Body of pancreas (tissue), 4 donors: ENCODE measurements around the gene MID1.

Experiments
- POLR2A ChIP-seq, 3 donors: fragments of 450-650 bp; IDR thresholded peaks; one replicate each; pipeline ENCODE4 v1.6.1; 2016; ENCODE audit warnings: antibody characterized with exemption in 3 of 3, mild to moderate bottlenecking in 2 of 3
- TF ChIP-seq, protein P1 (sequence below), 7 experiments: fragments of 450-650 bp in 4 of 7; fragments of 200-600 bp in 3 of 7; sonication (generic) in 3 of 7; IDR thresholded peaks; one replicate each; pipeline ENCODE4 v1.5.1; 2016 to 2019; ENCODE audit warnings: antibody characterized with exemption in 7 of 7

GRCh38 chrX:10444204-10444603 is 176.2 kb downstream of the MID1 start:
- TF ChIP-seq, protein P1, sequence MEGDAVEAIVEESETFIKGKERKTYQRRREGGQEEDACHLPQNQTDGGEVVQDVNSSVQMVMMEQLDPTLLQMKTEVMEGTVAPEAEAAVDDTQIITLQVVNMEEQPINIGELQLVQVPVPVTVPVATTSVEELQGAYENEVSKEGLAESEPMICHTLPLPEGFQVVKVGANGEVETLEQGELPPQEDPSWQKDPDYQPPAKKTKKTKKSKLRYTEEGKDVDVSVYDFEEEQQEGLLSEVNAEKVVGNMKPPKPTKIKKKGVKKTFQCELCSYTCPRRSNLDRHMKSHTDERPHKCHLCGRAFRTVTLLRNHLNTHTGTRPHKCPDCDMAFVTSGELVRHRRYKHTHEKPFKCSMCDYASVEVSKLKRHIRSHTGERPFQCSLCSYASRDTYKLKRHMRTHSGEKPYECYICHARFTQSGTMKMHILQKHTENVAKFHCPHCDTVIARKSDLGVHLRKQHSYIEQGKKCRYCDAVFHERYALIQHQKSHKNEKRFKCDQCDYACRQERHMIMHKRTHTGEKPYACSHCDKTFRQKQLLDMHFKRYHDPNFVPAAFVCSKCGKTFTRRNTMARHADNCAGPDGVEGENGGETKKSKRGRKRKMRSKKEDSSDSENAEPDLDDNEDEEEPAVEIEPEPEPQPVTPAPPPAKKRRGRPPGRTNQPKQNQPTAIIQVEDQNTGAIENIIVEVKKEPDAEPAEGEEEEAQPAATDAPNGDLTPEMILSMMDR (IDR thresholded peaks at IDR 0.05), result no peak
- TF ChIP-seq POLR2A (IDR thresholded peaks at IDR 0.05), result no peak
